Measurements from ENCODE around the gene B4GAT1. TPM values are rescaled to one million over a fixed set of nuclear protein-coding genes. Genes with fewer than 3 reads are reported as not detected.

B4GAT1 gene
- total and polyA plus RNA-seq, 9 of the 15 experiments (the other 6 are each of a cell fraction or from before 2014, with no cell fraction given), result 0.86 to 9.5 (median 3.8) TPM

DNA sequence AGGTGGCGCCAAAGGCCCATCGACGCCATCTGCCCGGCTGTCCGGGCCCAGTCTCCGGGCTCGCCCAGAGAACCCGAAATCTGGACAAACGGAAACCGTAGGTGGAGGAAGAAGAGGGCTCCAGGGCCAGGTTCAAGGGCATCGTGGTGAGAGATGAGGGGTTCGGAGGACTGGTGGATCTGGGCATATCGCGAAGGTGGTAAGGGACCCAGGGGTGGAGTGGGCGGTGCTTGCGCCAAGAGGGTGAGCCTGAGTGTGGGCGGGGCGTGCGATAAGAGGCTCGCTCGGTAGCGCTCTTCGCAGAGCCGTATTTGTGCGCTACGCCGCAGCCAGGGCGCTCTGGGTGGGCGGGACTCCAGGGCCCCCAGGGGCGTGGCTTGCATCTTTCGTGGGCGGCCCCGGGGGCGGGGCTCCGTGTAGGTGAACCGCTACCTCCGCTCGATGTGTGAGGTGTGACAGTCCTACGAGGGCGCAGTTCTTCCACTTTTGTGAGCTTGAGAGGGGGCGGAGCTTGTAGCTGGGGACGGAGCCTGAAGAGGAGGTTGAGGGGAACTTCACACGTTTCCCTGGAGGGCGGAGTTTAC, 35.4 kb downstream of the B4GAT1 start (continued):
- TF ChIP-seq, protein P1, sequence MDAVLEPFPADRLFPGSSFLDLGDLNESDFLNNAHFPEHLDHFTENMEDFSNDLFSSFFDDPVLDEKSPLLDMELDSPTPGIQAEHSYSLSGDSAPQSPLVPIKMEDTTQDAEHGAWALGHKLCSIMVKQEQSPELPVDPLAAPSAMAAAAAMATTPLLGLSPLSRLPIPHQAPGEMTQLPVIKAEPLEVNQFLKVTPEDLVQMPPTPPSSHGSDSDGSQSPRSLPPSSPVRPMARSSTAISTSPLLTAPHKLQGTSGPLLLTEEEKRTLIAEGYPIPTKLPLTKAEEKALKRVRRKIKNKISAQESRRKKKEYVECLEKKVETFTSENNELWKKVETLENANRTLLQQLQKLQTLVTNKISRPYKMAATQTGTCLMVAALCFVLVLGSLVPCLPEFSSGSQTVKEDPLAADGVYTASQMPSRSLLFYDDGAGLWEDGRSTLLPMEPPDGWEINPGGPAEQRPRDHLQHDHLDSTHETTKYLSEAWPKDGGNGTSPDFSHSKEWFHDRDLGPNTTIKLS (IDR thresholded peaks at IDR 0.05; ENCODE audit: borderline replicate concordance, low read depth), result no peak; the same call in none of the 2 replicates
- TF ChIP-seq BRD9 (IDR thresholded peaks at IDR 0.05; ENCODE audit: low read depth, partially characterized antibody), result peak; percentile 96
- no peak for TF ChIP-seq E2F3 (CRISPR knock-in tag; IDR thresholded peaks at IDR 0.05)
- peak; percentile 81 for TF ChIP-seq DPF2 (IDR thresholded peaks at IDR 0.05)
- TF ChIP-seq, protein P2, sequence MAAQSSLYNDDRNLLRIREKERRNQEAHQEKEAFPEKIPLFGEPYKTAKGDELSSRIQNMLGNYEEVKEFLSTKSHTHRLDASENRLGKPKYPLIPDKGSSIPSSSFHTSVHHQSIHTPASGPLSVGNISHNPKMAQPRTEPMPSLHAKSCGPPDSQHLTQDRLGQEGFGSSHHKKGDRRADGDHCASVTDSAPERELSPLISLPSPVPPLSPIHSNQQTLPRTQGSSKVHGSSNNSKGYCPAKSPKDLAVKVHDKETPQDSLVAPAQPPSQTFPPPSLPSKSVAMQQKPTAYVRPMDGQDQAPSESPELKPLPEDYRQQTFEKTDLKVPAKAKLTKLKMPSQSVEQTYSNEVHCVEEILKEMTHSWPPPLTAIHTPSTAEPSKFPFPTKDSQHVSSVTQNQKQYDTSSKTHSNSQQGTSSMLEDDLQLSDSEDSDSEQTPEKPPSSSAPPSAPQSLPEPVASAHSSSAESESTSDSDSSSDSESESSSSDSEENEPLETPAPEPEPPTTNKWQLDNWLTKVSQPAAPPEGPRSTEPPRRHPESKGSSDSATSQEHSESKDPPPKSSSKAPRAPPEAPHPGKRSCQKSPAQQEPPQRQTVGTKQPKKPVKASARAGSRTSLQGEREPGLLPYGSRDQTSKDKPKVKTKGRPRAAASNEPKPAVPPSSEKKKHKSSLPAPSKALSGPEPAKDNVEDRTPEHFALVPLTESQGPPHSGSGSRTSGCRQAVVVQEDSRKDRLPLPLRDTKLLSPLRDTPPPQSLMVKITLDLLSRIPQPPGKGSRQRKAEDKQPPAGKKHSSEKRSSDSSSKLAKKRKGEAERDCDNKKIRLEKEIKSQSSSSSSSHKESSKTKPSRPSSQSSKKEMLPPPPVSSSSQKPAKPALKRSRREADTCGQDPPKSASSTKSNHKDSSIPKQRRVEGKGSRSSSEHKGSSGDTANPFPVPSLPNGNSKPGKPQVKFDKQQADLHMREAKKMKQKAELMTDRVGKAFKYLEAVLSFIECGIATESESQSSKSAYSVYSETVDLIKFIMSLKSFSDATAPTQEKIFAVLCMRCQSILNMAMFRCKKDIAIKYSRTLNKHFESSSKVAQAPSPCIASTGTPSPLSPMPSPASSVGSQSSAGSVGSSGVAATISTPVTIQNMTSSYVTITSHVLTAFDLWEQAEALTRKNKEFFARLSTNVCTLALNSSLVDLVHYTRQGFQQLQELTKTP (IDR thresholded peaks at IDR 0.05; ENCODE audit: low read depth in 1 of 2, partially characterized antibody in 2 of 2), result no peak
- TF ChIP-seq ZBED1 (IDR thresholded peaks at IDR 0.05), result no peak
- no peak for TF ChIP-seq GABPA (tag; conservative IDR thresholded peaks at IDR 0.05; ENCODE audit: low read depth)
- TF ChIP-seq NR1H2 (CRISPR knock-in tag; IDR thresholded peaks at IDR 0.05), result no peak; the same call in 1 of the 2 replicates
- no peak for TF ChIP-seq RBM34 (IDR thresholded peaks at IDR 0.05; ENCODE audit: borderline replicate concordance, insufficient read depth, low read length)
- TF ChIP-seq ZNF436 (CRISPR knock-in tag; IDR thresholded peaks at IDR 0.05), result no peak
- no peak for TF ChIP-seq BHLHE40 (IDR thresholded peaks at IDR 0.05; ENCODE audit: low read length)
- no peak for TF ChIP-seq ID3 (CRISPR knock-in tag; IDR thresholded peaks at IDR 0.05)
- TF ChIP-seq ID3 (tag; IDR thresholded peaks at IDR 0.05), result 0 out of 2 replicates have a peak, but pooled peaks have one; percentile 62
- TF ChIP-seq ZNF408 (CRISPR knock-in tag; IDR thresholded peaks at IDR 0.05; ENCODE audit: low read depth), result no peak
- TF ChIP-seq RAD21 (CRISPR knock-in tag; conservative IDR thresholded peaks at IDR 0.05 in 1 of 2, IDR thresholded peaks at IDR 0.05 in 1 of 2), result peak; percentile 99
- no peak for TF ChIP-seq MCM7 (IDR thresholded peaks at IDR 0.05)
- TF ChIP-seq GTF3C2 (IDR thresholded peaks at IDR 0.05; ENCODE audit: borderline replicate concordance, extremely low read depth, insufficient read length), result no peak
- no peak for TF ChIP-seq MAFG (tag; conservative IDR thresholded peaks at IDR 0.05)
- peak; percentile 27; the same call in 1 of the 2 replicates for TF ChIP-seq ZNF263 (CRISPR knock-in tag; IDR thresholded peaks at IDR 0.05; ENCODE audit: borderline replicate concordance)
